Measurements from ENCODE around the gene ZBTB18.
"Not testable (repeated sequence)": the region's sequence is repeated elsewhere in the genome, so short reads cannot be mapped to it uniquely, and the experiment has no call there.

The ZBTB18 gene

GRCh38 chr1:244050835-244051444 lies at the start of gene ZBTB18:
Gene ZBTB18, plus strand, starts transcription at chr1:244051283. Its CDS starts 149 bp downstream, at chr1:244051432.
- no peak for DNase-seq (ENCODE audit: low read depth)

- DNase-seq (ENCODE audit: low read depth) = no peak
Observed at GRCh38 chr1:244002721-244003120, 48.4 kb upstream of the ZBTB18 start.

- DNase-seq (ENCODE audit: low read depth) = no peak
Observed at GRCh38 chr1:244005455-244005854, 45.6 kb upstream of the ZBTB18 start.

GRCh38 chr1:244006381-244006901 lies 44.6 kb upstream of the ZBTB18 start:
- no peak for DNase-seq (ENCODE audit: low read depth)

- no peak for DNase-seq (ENCODE audit: low read depth)
Observed at GRCh38 chr1:244006961-244007360, 44.1 kb upstream of the ZBTB18 start.

- DNase-seq (ENCODE audit: low read depth) = peak; percentile 3
Observed at GRCh38 chr1:244010191-244010590, 40.9 kb upstream of the ZBTB18 start.

- DNase-seq (ENCODE audit: low read depth) = no peak
Observed at GRCh38 chr1:244010703-244011123, 40.4 kb upstream of the ZBTB18 start.

- no peak for DNase-seq (ENCODE audit: low read depth)
Observed at GRCh38 chr1:244011271-244011670, 39.8 kb upstream of the ZBTB18 start.

GRCh38 chr1:244011786-244012185 lies 39.3 kb upstream of the ZBTB18 start:
- DNase-seq (ENCODE audit: low read depth) = no peak

GRCh38 chr1:244012202-244012601 lies 38.9 kb upstream of the ZBTB18 start:
- DNase-seq (ENCODE audit: low read depth) = no peak

- no peak for DNase-seq (ENCODE audit: low read depth)
Observed at GRCh38 chr1:244013100-244013499, 38.0 kb upstream of the ZBTB18 start.

- DNase-seq (ENCODE audit: low read depth) = not testable (repeated sequence)
Observed at GRCh38 chr1:244014862-244015261, 36.2 kb upstream of the ZBTB18 start.

- DNase-seq (ENCODE audit: low read depth) = no peak
Observed at GRCh38 chr1:244019982-244020485, 31.0 kb upstream of the ZBTB18 start.

- DNase-seq (ENCODE audit: low read depth) = no peak
Observed at GRCh38 chr1:244021427-244021826, 29.7 kb upstream of the ZBTB18 start.

- no peak for DNase-seq (ENCODE audit: low read depth)
Observed at GRCh38 chr1:244022311-244022710, 28.8 kb upstream of the ZBTB18 start.

GRCh38 chr1:244022864-244023440 lies 28.1 kb upstream of the ZBTB18 start:
- DNase-seq (ENCODE audit: low read depth) = no peak

GRCh38 chr1:244027491-244028145 lies 23.5 kb upstream of the ZBTB18 start:
- no peak for DNase-seq (ENCODE audit: low read depth)

- DNase-seq (ENCODE audit: low read depth) = no peak
Observed at GRCh38 chr1:244028701-244029100, 22.4 kb upstream of the ZBTB18 start.

GRCh38 chr1:244029124-244029523 lies 22.0 kb upstream of the ZBTB18 start:
- DNase-seq (ENCODE audit: low read depth) = no peak

- no peak for DNase-seq (ENCODE audit: low read depth)
Observed at GRCh38 chr1:244030481-244031040, 20.5 kb upstream of the ZBTB18 start.

- DNase-seq (ENCODE audit: low read depth) = no peak
Observed at GRCh38 chr1:244035358-244035757, 15.7 kb upstream of the ZBTB18 start.

- no peak for DNase-seq (ENCODE audit: low read depth)
Observed at GRCh38 chr1:244037252-244037651, 13.8 kb upstream of the ZBTB18 start.
